OCI-LY1 (cell line): ENCODE data around the gene MRPS21.

Experiments
- H2AFZ ChIP-seq: fragments of 200-600 bp; sonication (generic), shearing (Covaris generic); 2 replicates; pipeline ENCODE4 v1.6.0; 2014; ENCODE audit warnings: antibody characterized with exemption, mild to moderate bottlenecking, low read length
- H3F3A ChIP-seq: fragments of 200-600 bp; sonication (generic), shearing (Covaris generic); 2 replicates; pipeline ENCODE4 v1.6.0; 2014; ENCODE audit warnings: mild to moderate bottlenecking, antibody characterized with exemption, low read length, moderate library complexity; ENCODE audit not compliant: insufficient read depth
- H3K27ac ChIP-seq: fragments of 200-600 bp; sonication (generic); 2 replicates; pipeline ENCODE4 v1.5.1; 2014; ENCODE audit warnings: low read length, mixed run types, mild to moderate bottlenecking, low read depth; ENCODE audit not compliant: poor library complexity, severe bottlenecking
- H3K27me3 ChIP-seq: fragments of 200-600 bp; sonication (generic); 2 replicates; pipeline ENCODE4 v1.6.0; 2014; ENCODE audit warnings: antibody characterized with exemption, mild to moderate bottlenecking, low read length, moderate library complexity; ENCODE audit not compliant: insufficient read depth
- H3K36me3 ChIP-seq: fragments of 200-600 bp; sonication (generic); 2 replicates; pipeline ENCODE4 v1.6.1; 2014; ENCODE audit warnings: mild to moderate bottlenecking, antibody characterized with exemption, low read length, moderate library complexity, mixed read lengths; ENCODE audit not compliant: insufficient read depth
- H3K4me1 ChIP-seq: fragments of 200-600 bp; sonication (generic); 2 replicates; pipeline ENCODE4 v1.5.1; 2014; ENCODE audit warnings: mild to moderate bottlenecking, low read length, moderate library complexity; ENCODE audit not compliant: insufficient read depth, severe bottlenecking
- H3K4me2 ChIP-seq: fragments of 200-600 bp; sonication (generic), shearing (Covaris generic); 2 replicates; pipeline ENCODE4 v1.6.1; 2014; ENCODE audit warnings: low read length
- H3K4me3 ChIP-seq: fragments of 200-600 bp; sonication (generic); 2 replicates; pipeline ENCODE4 v1.5.1; 2014; ENCODE audit warnings: low read length, low read depth, mild to moderate bottlenecking, mixed read lengths; ENCODE audit not compliant: poor library complexity, severe bottlenecking
- H3K79me2 ChIP-seq: fragments of 200-600 bp; shearing (Covaris generic); 2 replicates; pipeline ENCODE4 v1.6.1; 2016; ENCODE audit warnings: mixed run types, low read length, mixed read lengths; ENCODE audit not compliant: insufficient read depth
- H3K9ac ChIP-seq: fragments of 200-600 bp; sonication (generic), shearing (Covaris generic); 2 replicates; pipeline ENCODE4 v1.6.1; 2014; ENCODE audit warnings: mild to moderate bottlenecking, low read length, mixed read lengths
- H3K9me2 ChIP-seq: fragments of 200-600 bp; sonication (generic), shearing (Covaris generic); 2 replicates; pipeline ENCODE4 v1.6.1; 2014; ENCODE audit warnings: low read depth, mild to moderate bottlenecking, low read length, mixed read lengths
- H3K9me3 ChIP-seq: fragments of 200-600 bp; shearing (Covaris generic); 2 replicates; pipeline ENCODE4 v1.6.1; 2014; ENCODE audit warnings: low read length, mixed read lengths
- H4K20me1 ChIP-seq: fragments of 200-600 bp; sonication (generic), shearing (Covaris generic); 2 replicates; pipeline ENCODE4 v1.6.0; 2016; ENCODE audit warnings: mild to moderate bottlenecking, low read length; ENCODE audit not compliant: insufficient read depth
- EZH2 ChIP-seq: fragments of 200-600 bp; sonication (generic), shearing (Covaris generic); IDR thresholded peaks from 2 replicates; pipeline ENCODE4 v1.8.0; 2017; ENCODE audit warnings: borderline replicate concordance, mixed run types, mild to moderate bottlenecking, antibody characterized with exemption, low read length, moderate library complexity, mixed read lengths
- TF ChIP-seq, protein P1 (sequence below): fragments of 200-600 bp; sonication (generic), shearing (Covaris generic); IDR thresholded peaks from 2 replicates; pipeline ENCODE4 v1.5.1; 2017; ENCODE audit warnings: mild to moderate bottlenecking, antibody characterized with exemption, low read length, moderate library complexity, mixed read lengths

Gene MRPS21

DNA sequence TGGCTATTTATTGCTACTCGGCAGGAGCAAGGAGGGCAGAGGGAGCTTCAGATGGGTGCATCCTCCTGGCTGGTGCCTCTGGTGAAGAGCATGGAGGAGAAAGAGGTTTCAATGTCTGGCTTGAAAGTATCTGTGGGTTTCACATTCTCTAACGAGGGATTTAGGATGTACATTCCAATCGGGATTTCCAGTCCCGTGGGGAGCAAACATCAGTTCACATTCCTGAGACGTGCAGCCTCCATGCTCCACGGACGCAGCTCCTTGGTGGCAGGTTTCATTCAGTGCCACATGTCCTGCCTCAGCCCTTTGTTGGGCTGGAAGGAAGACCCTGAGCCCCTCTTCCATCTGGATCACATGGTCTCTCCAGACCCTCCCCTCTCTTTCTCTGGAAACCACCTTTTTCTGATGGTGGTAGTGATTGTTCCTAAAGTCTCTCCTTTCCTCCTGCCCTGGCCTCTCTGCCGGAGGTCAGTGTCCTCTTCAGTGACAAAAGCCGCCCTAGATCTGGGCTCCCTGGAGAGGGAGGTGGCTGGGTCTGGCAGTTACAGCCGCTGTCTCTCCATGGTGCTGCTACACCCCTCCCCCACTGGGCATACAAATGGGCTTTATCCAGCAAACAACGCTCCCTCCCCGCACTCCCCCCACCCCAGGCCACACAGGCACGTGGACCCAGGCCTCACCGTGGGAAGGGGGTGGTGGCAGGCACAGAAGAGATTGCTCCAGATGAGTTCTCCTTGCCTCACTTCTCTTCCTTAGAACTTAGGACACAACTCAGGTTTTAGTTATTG, 36.9 kb upstream of the MRPS21 start:
- no peak overlapping the region for H3K4me3 ChIP-seq
- no peaks in the 10 kb centered on the region for H3K36me3 ChIP-seq
- H3K27me3 ChIP-seq, result peaks cover 3% of the 10 kb centered on the region; the same call in 1 of the 2 replicates
- no peaks in the 10 kb centered on the region for H3K9me3 ChIP-seq
- no peaks in the 10 kb centered on the region for H3K79me2 ChIP-seq
- H4K20me1 ChIP-seq, result no peaks in the 10 kb centered on the region
- H3K4me1 ChIP-seq, result peaks cover 10% of the 10 kb centered on the region
- H3F3A ChIP-seq, result no peaks in the 10 kb centered on the region
- no peak overlapping the region for H3K9ac ChIP-seq
- H3K9me2 ChIP-seq, result no peaks in the 10 kb centered on the region
- TF ChIP-seq, protein P1, sequence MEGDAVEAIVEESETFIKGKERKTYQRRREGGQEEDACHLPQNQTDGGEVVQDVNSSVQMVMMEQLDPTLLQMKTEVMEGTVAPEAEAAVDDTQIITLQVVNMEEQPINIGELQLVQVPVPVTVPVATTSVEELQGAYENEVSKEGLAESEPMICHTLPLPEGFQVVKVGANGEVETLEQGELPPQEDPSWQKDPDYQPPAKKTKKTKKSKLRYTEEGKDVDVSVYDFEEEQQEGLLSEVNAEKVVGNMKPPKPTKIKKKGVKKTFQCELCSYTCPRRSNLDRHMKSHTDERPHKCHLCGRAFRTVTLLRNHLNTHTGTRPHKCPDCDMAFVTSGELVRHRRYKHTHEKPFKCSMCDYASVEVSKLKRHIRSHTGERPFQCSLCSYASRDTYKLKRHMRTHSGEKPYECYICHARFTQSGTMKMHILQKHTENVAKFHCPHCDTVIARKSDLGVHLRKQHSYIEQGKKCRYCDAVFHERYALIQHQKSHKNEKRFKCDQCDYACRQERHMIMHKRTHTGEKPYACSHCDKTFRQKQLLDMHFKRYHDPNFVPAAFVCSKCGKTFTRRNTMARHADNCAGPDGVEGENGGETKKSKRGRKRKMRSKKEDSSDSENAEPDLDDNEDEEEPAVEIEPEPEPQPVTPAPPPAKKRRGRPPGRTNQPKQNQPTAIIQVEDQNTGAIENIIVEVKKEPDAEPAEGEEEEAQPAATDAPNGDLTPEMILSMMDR, result no peak
- TF ChIP-seq EZH2, result no peak
- H2AFZ ChIP-seq, result no peak overlapping the region
- no peak overlapping the region for H3K4me2 ChIP-seq
- no peak overlapping the region for H3K27ac ChIP-seq

DNA sequence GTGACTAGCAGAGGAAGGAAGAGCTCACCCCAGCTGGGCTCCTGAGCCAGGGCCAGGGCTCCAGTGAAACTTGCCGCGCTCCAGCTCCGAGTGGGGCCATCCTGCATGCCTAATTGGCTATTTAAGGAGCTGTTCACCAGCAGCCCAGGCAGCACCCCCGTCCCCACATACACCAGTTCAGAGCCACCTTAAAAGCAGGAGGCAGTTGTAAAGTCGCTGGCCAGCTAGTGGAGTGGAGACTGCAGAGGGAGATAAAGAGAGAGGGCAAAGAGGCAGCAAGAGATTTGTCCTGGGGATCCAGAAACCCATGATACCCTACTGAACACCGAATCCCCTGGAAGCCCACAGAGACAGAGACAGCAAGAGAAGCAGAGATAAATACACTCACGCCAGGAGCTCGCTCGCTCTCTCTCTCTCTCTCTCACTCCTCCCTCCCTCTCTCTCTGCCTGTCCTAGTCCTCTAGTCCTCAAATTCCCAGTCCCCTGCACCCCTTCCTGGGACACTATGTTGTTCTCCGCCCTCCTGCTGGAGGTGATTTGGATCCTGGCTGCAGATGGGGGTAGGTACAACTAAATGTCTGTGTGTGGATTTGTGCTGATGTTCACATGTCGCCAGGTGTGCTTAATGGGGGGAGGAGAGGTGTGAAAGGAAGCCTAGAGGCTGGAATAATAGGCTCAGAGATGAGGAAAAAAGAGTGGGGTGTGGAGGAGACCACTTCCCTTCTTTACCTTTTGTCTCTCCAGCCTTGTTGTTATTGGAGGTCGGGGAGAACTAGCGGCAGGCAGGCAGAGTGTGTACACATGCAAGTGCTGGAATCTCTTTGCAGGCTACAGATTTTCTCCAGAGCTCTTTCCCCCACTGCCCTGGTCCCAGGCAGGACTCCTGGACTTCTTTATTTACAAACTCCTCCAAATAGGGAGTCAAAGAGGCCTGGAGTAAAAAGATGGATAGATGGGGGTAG, 35.8 kb upstream of the MRPS21 start, which contains the start of gene CA14:
Gene CA14, plus strand, starts transcription at position 151 of the 962 bp plus-strand sequence. Its CDS starts 355 bp downstream, at position 506.
- Histone ChIP-seq H4K20me1 (no peaks in the 10 kb centered on the region), H3K27ac (no peak within 1 kb of the TSS)

DNA sequence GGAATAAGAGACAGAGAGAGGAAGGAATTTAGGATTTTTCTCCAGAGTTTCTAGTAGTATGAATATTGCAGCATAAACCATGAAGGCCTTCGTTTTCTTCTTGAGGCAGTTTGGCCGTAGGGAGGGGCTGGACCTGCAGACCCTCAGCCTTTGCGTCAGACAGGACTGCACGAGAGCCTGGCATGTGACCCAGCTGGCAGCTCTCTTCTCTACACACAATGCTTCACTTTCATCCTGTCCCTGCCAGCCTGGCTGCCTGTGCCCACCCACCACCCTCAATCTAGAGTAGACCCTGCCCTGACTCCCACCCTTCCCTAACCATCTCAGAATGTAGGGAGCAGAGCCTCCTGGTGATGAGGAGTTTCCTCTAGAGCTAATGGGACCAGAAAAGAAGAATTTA, 34.4 kb upstream of the MRPS21 start:
- no peaks in the 10 kb centered on the region for H3K9me3 ChIP-seq
- H3F3A ChIP-seq, result no peaks in the 10 kb centered on the region
- no peak overlapping the region for H3K4me3 ChIP-seq
- no peak overlapping the region for H3K27ac ChIP-seq
- H2AFZ ChIP-seq, result no peak overlapping the region
- TF ChIP-seq, protein P1, result no peak
- TF ChIP-seq EZH2, result no peak
- no peak overlapping the region for H3K4me2 ChIP-seq
- no peaks in the 10 kb centered on the region for H4K20me1 ChIP-seq
- H3K4me1 ChIP-seq, result peaks cover 21% of the 10 kb centered on the region
- no peaks in the 10 kb centered on the region for H3K79me2 ChIP-seq
- H3K27me3 ChIP-seq, result no peaks in the 10 kb centered on the region
- H3K9ac ChIP-seq, result no peak overlapping the region
- no peaks in the 10 kb centered on the region for H3K36me3 ChIP-seq
- H3K9me2 ChIP-seq, result no peaks in the 10 kb centered on the region

More for the DNA sequence above, 35.8 kb upstream of the MRPS21 start, which contains the start of gene CA14:
- peaks cover 14% of the 10 kb centered on the region for H3K4me1 ChIP-seq
- no peak within 1 kb of the TSS for H2AFZ ChIP-seq
- H3K4me3 ChIP-seq, result no peak within 1 kb of the TSS
- H3K9ac ChIP-seq, result no peak within 1 kb of the TSS
- no peaks in the 10 kb centered on the region for H3K79me2 ChIP-seq
- H3K9me3 ChIP-seq, result no peaks in the 10 kb centered on the region
- no peaks in the 10 kb centered on the region for H3K9me2 ChIP-seq
- no peaks in the 10 kb centered on the region for H3F3A ChIP-seq
- no peak within 1 kb of the TSS for H3K4me2 ChIP-seq
- H3K27me3 ChIP-seq, result peaks cover 3% of the 10 kb centered on the region; the same call in 1 of the 2 replicates
- TF ChIP-seq EZH2, result no peak
- TF ChIP-seq, protein P1, result no peak
- H3K36me3 ChIP-seq, result no peaks in the 10 kb centered on the region
